Keratinocyte (primary cell): Measurements from ENCODE around the gene APOA5. TPM values are rescaled to one million over a fixed set of nuclear protein-coding genes. Genes with fewer than 3 reads are reported as not detected.
"Not testable (repeated sequence)": the region's sequence is repeated elsewhere in the genome, so short reads cannot be mapped to it uniquely, and the experiment has no call there.

Experiments used
- DNase-seq: peaks from one replicate; pipeline ENCODE4 v3.0.0-alpha.2; 2011; ENCODE audit warnings: low read depth, missing footprints, low spot score
- FAIRE-seq: peaks from 2 replicates; lab custom pipeline; 2011; peaks lifted over from hg19 to GRCh38; lab: Jason Lieb, UNC
- H2AFZ ChIP-seq: 2 replicates; pipeline ENCODE4 v1.6.0; 2012; ENCODE audit warnings: low read length, control low read depth, inconsistent platforms; ENCODE audit not compliant: control insufficient read depth
- H3K27ac ChIP-seq: 2 replicates; pipeline ENCODE4 v1.5.1; 2011; ENCODE audit warnings: low read length; ENCODE audit not compliant: control insufficient read depth, insufficient read depth
- H3K27me3 ChIP-seq: 3 replicates; pipeline ENCODE4 v1.6.0; 2011; ENCODE audit warnings: low read length; ENCODE audit not compliant: control insufficient read depth, insufficient read depth; ENCODE audit errors: extremely low read depth
- H3K36me3 ChIP-seq, 2 experiments: 2 replicates in 1 of 2; 3 replicates in 1 of 2; pipeline ENCODE4 v1.5.1; 2011; ENCODE audit warnings: low read length in 2 of 2, mild to moderate bottlenecking in 1 of 2; ENCODE audit not compliant: control insufficient read depth in 2 of 2, insufficient read depth in 2 of 2; ENCODE audit errors: extremely low read depth in 1 of 2
- H3K4me1 ChIP-seq: 3 replicates; pipeline ENCODE4 v1.5.1; 2011; ENCODE audit warnings: low read length; ENCODE audit not compliant: control insufficient read depth, insufficient read depth; ENCODE audit errors: extremely low read depth
- H3K4me2 ChIP-seq: 3 replicates; pipeline ENCODE4 v1.6.0; 2011; ENCODE audit warnings: low read depth, low read length; ENCODE audit not compliant: control insufficient read depth, insufficient read depth; ENCODE audit errors: extremely low read depth
- H3K4me3 ChIP-seq, 3 experiments: fragments of 200-600 bp in 1 of 3; sonication (generic) in 1 of 3; 2 replicates in 2 of 3; 3 replicates in 1 of 3; pipeline ENCODE4 v1.5.1; 2011 to 2016; ENCODE audit warnings: low read length in 3 of 3, mild to moderate bottlenecking in 3 of 3, control low read depth in 2 of 3, inconsistent platforms in 1 of 3, low read depth in 1 of 3, mixed read lengths in 1 of 3, mixed run types in 1 of 3, moderate library complexity in 1 of 3; ENCODE audit not compliant: control insufficient read depth in 2 of 3, insufficient read depth in 2 of 3; ENCODE audit errors: extremely low read depth in 1 of 3
- H3K79me2 ChIP-seq: 2 replicates; pipeline ENCODE4 v1.6.0; 2012; ENCODE audit warnings: low read length; ENCODE audit not compliant: control insufficient read depth, insufficient read depth
- H3K9ac ChIP-seq: 3 replicates; pipeline ENCODE4 v1.6.0; 2011; ENCODE audit warnings: low read length; ENCODE audit not compliant: control insufficient read depth, insufficient read depth; ENCODE audit errors: extremely low read depth
- H3K9me1 ChIP-seq: 3 replicates; pipeline ENCODE4 v1.6.0; 2011; ENCODE audit warnings: low read length; ENCODE audit not compliant: control insufficient read depth, insufficient read depth; ENCODE audit errors: extremely low read depth
- H3K9me3 ChIP-seq: 2 replicates; pipeline ENCODE4 v1.5.1; 2012; ENCODE audit warnings: low read depth, low read length; ENCODE audit not compliant: control insufficient read depth
- H4K20me1 ChIP-seq: 3 replicates; pipeline ENCODE4 v1.6.0; 2011; ENCODE audit warnings: low read length; ENCODE audit not compliant: control insufficient read depth, insufficient read depth; ENCODE audit errors: extremely low read depth
- CTCF ChIP-seq, 3 experiments: IDR thresholded peaks in 1 of 3; conservative IDR thresholded peaks in 1 of 3; optimal IDR thresholded peaks in 1 of 3; 2 replicates in 2 of 3; 3 replicates in 1 of 3; pipeline versions ENCODE3 to v1.5.1; 2011; ENCODE audit warnings: low read length in 3 of 3, mild to moderate bottlenecking in 3 of 3, moderate library complexity in 2 of 3, control low read depth in 1 of 3, inconsistent platforms in 1 of 3; ENCODE audit not compliant: insufficient read depth in 2 of 3; ENCODE audit errors: extremely low read depth in 1 of 3
- EZH2 ChIP-seq: IDR thresholded peaks from one replicate; pipeline ENCODE4 v1.6.1; 2012; ENCODE audit warnings: inconsistent platforms, mild to moderate bottlenecking, low read length, moderate library complexity
- dilution Hi-C: fragments of 300-500 bp; cut with MboI; formaldehyde crosslinking; loops from one replicate; pipeline ENCODE4 v1.7.0; 2020; ENCODE audit warnings: low sequenced_read_pairs; ENCODE audit not compliant: extremely low pct_ligation_motif_present
- polyA plus RNA-seq, 5 experiments: library from polyadenylated mRNA; depleted of rRNA in 3 of 5; stranded (reverse) in 3 of 5; stranded (forward) in 1 of 5; unstranded in 1 of 5; fragments of >200 nt; gene quantifications; 1 replicate in 1 of 5; 2 replicates in 3 of 5; 3 replicates in 1 of 5; pipeline versions ENCODE4 v1.2.1 to v1.2.3, GENCODE V29; 2011 to 2012; ENCODE audit warnings: missing spikeins in 2 of 5, low read depth in 1 of 5, low replicate concordance in 1 of 5

Gene APOA5
- polyA plus RNA-seq, 1 donor (not counting 4 experiments of a cell fraction or from before 2014, with no cell fraction given): not detected

- Histone ChIP-seq H3K4me1 (no peaks in the 10 kb centered on the region), H3K9ac (no peak overlapping the region), H2AFZ (no peak overlapping the region), H3K4me2 (no peak overlapping the region), H3K9me3 (no peaks in the 10 kb centered on the region), H3K9me1 (no peaks in the 10 kb centered on the region), H4K20me1 (no peaks in the 10 kb centered on the region), H3K36me3 (peaks cover 15 to 28% of the 10 kb centered on the region in 2 experiments), H3K79me2 (no peaks in the 10 kb centered on the region), H3K27me3 (no peaks in the 10 kb centered on the region), H3K27ac (no peak overlapping the region), H3K4me3 (no peak overlapping the region)
- no peak for FAIRE-seq
- TF ChIP-seq EZH2 (no peak), CTCF (optimal IDR thresholded peaks at IDR 0.05 in 1 of 3, IDR thresholded peaks at IDR 0.05 in 1 of 3, conservative IDR thresholded peaks at IDR 0.05 in 1 of 3; ENCODE audit: extremely low read depth in 1 of 3, insufficient read depth in 2 of 3, low read length in 3 of 3) (no peak)
- dilution Hi-C loops: no loop called here
- no peak for DNase-seq
Measured at GRCh38 chr11:116762132-116762531, 29.5 kb downstream of the APOA5 start.

- not testable (repeated sequence) for H4K20me1 ChIP-seq
- peaks cover 10 to 31% of the 10 kb centered on the region in 2 experiments for H3K36me3 ChIP-seq
Measured at GRCh38 chr11:116756044-116756443, 35.6 kb downstream of the APOA5 start.

GRCh38 chr11:116750070-116750718 lies 41.5 kb downstream of the APOA5 start:
- no peak overlapping the region for H3K9ac ChIP-seq
- H3K4me3 ChIP-seq: no peak overlapping the region
- no peaks in the 10 kb centered on the region for H3K27me3 ChIP-seq
- H3K36me3 ChIP-seq: peaks cover 6 to 16% of the 10 kb centered on the region in 2 experiments
- H3K4me2 ChIP-seq: no peak overlapping the region
- H2AFZ ChIP-seq: no peak overlapping the region
- no peaks in the 10 kb centered on the region for H3K79me2 ChIP-seq
- H3K9me3 ChIP-seq: no peaks in the 10 kb centered on the region
- H3K4me1 ChIP-seq: no peaks in the 10 kb centered on the region
- H4K20me1 ChIP-seq: no peaks in the 10 kb centered on the region
- no peaks in the 10 kb centered on the region for H3K9me1 ChIP-seq
- DNase-seq: no peak
- FAIRE-seq: no peak
- no peak for TF ChIP-seq EZH2
- TF ChIP-seq CTCF (optimal IDR thresholded peaks at IDR 0.05 in 1 of 3, IDR thresholded peaks at IDR 0.05 in 1 of 3, conservative IDR thresholded peaks at IDR 0.05 in 1 of 3; ENCODE audit: extremely low read depth in 1 of 3, insufficient read depth in 2 of 3, low read length in 3 of 3): no peak
- dilution Hi-C loops: no loop called here
- H3K27ac ChIP-seq: no peak overlapping the region

More at GRCh38 chr11:116756044-116756443, 35.6 kb downstream of the APOA5 start:
- H3K9me3 ChIP-seq, H3K9ac ChIP-seq, H3K4me2 ChIP-seq, FAIRE-seq, DNase-seq, H3K27me3 ChIP-seq, H3K4me3 ChIP-seq, H2AFZ ChIP-seq, H3K9me1 ChIP-seq, H3K4me1 ChIP-seq, H3K79me2 ChIP-seq, dilution Hi-C loops, H3K27ac ChIP-seq: not testable (repeated sequence)
